ENCODE data around the gene SNTB2.
"Not testable (repeated sequence)": the region's sequence is repeated elsewhere in the genome, so short reads cannot be mapped to it uniquely, and the experiment has no call there.

The SNTB2 gene

DNA sequence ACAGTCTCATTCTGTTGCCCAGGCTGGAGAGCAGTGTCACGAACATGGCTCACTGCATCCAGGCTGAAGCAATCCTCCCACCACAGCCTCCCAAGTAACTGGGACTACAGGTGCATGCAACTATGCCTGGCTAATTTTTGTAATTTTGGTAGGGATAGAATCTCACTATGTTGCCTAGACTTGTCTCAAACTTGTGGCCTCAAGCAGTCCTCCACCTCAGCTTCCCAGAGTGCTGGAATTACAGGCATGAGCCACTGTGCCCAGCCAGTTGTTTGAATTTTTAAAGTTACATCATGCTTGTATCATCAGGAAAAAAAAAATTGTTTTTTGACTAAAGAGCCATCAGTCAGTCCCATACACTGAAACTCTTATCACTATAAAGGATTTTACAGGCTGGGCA is 107.1 kb downstream of the SNTB2 start:
- DNase-seq, result no peak

DNA sequence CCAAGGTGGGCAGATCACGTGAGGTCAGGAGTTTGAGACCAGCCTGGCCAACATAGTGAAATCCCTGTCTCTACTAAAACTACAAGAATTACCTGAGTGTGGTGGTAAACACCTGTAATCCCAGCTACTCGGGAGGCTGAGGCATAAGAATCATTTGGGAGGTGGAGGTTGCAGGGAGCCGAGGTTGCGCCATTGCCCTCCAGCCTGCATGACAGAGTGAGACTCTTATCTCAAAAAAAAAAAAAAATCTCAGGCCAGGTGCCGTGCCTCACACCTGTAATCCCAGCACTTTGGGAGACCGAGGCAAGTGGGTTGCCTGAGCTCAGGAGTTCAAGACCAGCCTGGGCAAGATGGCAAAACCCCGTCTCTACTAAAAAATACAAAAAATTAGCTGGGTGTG is 109.8 kb downstream of the SNTB2 start:
- DNase-seq, result not testable (repeated sequence)

- no peak for DNase-seq
Observed at GRCh38 chr16:69298261-69298660, 111.3 kb downstream of the SNTB2 start.

GRCh38 chr16:69301187-69301586 is 114.2 kb downstream of the SNTB2 start:
- DNase-seq, result no peak

DNA sequence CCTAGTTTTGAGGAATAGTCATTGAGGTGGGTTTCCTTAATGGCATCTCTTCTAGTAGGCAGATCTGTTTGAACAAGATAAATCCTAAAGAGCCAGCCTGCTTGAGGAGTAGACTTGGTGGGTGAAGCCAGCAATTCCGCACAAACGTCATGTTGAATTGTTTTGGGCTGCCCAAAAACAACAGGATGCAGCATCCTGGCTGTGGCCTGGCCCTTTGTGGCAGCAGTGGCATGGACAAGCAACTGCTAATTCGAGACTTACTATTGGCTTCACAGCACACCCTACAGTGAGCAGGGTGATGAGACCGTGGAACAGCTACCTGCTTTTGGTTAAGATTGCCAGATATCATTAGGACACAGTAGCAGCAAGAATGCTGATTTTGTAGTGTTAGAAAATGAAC is 114.9 kb downstream of the SNTB2 start:
- no peak for DNase-seq

- DNase-seq, result no peak
Observed at GRCh38 chr16:69302301-69302700, 115.3 kb downstream of the SNTB2 start.

GRCh38 chr16:69306031-69306430 is 119.1 kb downstream of the SNTB2 start:
- no peak for DNase-seq

- no peak for DNase-seq
Observed at GRCh38 chr16:69307091-69307490, 120.1 kb downstream of the SNTB2 start.

DNA sequence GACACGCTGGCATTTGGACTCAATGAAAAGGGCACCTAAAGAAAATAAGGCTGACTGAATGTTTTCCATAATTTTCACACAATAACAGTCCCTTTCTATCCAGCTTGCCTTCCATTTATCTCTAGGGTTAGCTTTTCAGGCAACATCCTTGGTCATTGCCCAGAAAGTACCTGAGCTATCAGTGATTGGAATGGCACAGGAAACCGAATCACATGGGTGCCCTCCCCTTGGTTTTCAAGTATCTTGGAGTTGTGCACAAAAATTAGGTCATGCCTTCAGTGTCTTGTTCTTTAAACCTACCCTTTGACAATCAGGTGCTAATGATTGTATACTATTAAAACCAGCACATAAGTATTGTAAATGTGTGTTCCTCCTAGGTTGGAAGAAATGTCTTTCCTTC is 120.9 kb downstream of the SNTB2 start:
- no peak for DNase-seq

GRCh38 chr16:69309316-69309715 is 122.4 kb downstream of the SNTB2 start:
- DNase-seq, result peak; percentile 26 to 34

- peak; percentile 98 for DNase-seq
Observed at GRCh38 chr16:69310653-69311532, 123.9 kb downstream of the SNTB2 start, which contains the start of gene VPS4A. Gene VPS4A (plus strand): TSS chr16:69311350. CDS start chr16:69311512, 162 bp downstream.

DNA sequence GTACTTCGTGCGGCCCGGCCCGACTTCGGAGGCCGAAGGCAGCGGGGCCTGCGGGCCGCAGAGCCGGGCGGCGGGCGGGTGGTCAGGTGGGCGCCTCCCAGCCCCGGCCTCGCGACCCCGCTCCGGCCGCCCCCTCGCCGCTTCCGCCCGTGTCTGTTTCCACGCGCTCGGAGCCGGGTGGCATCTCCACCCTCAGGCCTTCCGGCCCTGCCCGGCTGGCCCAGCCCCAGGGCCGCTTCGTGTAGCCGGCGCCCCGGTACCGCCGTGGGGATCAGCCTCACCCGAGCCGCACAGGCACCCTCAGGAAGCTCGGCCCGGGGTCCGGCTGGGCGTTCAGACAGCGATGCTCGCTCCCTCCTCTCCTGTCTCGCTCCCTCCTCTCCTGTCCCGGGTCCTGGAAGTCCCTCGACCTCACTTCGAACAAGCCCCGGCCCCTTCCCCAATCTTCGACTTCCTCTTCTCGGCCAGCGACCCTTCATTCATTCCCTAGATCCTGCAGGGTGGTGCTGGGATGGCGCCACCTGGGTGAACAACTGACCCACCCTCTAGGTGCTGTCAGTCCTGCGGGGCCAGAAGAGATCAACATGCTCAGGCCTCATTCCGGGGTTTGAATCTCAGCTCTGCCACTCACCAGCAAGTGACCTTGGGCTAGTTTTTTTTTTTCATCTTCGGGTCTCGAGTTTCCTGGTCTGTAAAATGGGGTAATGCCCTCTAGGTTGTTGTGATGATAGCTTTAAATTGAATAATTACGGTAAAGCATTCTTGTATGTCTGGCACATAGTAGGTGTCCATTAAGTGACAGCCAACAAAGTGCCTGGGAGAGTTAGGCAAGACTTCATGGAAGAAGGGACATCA is 124.8 kb downstream of the SNTB2 start:
- no peak for DNase-seq

DNA sequence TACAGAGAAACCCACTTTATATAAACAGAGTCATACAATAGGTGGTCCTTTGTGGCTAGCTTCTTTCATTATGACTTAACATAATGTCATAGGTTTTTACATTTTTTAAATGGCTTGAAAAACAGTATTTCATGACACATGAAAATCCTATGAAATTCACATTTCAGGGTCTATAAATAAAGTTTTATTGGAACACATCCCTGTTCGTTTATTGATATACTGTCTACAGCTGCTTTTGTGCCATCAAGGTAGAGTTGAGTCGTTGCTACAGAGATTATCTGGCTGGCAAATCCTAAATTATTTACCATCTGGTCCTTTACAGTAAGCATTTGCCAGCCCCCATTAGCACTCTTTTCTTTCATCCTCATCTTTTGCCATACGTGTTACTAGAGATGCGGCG is 126.5 kb downstream of the SNTB2 start:
- no peak for DNase-seq

DNA sequence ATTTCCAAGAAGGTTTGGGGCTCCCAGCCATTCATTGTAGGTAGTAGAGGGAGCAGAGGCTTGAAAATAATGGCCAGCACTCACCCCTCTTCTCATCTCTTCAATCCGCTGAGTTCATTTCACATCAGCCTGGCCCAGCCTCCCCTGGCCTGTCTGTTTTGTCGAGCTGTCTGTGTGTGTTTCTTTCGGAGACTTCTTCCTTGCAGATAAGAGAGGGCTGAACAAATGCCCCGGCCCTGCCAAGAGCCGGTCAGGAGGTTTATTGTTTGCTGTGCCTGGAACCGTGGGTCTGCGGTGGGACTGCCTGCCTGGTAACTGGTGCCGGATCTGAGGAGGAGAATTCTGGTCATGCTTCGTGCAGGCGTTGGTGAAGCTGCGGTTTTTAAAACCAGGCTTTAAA is 127.6 kb downstream of the SNTB2 start:
- no peak for DNase-seq

- no peak for DNase-seq
Observed at GRCh38 chr16:69315486-69316311, 128.7 kb downstream of the SNTB2 start.

DNA sequence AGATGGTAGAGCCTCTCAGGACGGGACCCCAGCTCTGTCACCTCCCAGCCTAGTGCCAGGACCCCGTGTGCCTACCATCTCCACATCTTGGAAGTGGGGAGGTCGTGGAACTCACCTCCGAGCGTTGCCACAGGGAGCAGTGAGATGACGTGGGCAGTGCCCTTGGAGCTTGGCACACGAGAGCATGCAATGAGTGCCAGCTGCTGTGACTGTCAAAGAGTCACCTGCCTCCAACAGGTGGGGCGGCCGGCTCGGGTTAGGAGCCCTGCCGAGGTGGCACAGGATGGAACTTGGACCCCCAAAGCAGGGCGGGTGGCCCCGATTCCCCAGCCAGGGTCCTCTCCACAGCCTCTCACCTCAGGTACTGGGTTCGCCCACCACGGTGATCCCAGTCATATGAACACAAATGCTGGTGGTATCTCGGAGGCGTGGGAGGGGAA is 129.7 kb downstream of the SNTB2 start:
- DNase-seq, result no peak

- DNase-seq, result no peak
Observed at GRCh38 chr16:69318177-69318910, 131.4 kb downstream of the SNTB2 start.

DNA sequence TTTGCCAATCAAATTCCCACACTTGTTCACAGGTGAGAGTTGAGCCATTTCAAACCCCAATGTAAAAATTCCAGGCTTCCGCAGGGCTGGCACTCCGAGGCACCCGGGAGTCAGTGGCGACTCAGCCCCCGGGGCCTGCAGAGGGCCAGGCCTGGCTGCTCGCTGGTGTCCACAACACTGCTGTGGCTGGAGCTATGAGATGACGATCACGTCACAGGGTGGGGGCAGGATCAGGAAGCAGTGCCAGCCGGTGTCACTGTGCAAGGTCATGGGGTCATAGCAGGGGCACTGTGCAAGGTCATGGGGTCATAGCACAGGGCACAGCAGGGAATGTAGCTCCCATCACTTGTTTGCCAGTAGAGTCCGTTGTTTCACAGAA is 131.9 kb downstream of the SNTB2 start:
- no peak for DNase-seq

- DNase-seq, result no peak
Observed at GRCh38 chr16:69319381-69319780, 132.4 kb downstream of the SNTB2 start.

DNA sequence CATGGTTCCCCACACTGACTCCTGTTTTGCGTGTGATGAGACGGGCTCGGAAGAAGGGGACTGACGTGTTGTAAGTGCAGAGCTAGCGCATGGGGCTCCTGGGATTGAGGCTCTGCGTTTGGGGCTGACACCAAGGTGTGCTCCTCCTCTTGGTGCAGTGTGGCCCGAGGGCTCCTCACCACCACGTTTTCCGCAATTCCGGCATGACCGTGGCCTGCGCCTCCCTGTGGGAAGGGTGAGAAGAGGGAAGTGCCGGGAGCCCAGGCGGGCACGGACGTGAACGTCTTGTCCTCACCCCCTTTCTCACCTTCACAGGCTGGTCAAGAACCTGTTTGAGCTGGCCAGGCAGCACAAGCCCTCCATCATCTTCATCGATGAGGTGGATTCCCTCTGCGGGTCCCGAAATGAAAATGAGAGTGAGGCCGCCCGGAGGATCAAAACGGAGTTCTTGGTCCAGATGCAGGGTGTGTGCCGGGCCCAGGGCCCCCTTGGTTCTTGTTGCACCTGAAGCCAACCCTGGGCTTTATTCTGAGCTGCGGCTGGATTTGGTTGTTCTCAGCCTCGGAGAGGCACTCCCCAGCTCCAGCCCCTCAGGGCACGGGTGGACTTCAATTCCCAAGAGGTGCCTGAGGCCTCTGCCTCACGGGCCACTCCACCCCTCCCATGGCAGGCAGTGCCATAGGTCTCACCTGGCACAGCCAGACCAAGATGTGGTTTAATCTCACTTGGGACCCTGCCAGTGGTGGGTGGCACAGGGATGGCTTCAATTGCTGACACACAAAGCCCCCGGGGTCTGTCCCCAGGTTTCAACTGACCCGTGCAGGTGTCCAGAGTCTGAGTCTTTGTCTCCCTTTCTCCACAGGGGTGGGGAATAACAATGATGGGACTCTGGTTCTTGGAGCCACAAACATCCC is 133.1 kb downstream of the SNTB2 start:
- DNase-seq, result no peak

DNA sequence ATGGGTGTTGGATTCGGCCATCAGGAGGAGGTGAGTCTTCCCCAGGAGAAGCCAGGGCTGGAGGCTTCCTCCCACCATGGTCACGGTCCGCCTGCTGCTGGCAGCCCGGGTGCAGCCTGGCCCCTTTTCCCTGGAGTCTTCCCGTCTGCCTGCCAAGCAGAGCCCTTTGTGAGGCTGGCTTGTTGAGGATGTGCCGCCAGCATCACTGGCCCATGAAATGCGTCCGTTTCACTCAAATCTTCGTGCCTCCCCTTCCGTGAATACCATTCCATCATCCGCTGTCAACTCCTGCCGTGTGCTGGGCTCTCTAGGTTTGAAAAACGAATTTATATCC is 133.7 kb downstream of the SNTB2 start:
- DNase-seq, result no peak
